Mucosa of descending colon (tissue), 3 donors: ENCODE measurements around the gene ABHD17C. TPM values are rescaled to one million over a fixed set of nuclear protein-coding genes. Genes with fewer than 3 reads are reported as not detected.
A peak's percentile ranks its signal among the peaks of the same experiment; 100 is the strongest.
"Not testable (repeated sequence)": the region's sequence is repeated elsewhere in the genome, so short reads cannot be mapped to it uniquely, and the experiment has no call there.

ENCODE experiments used
- ATAC-seq: fragments of 200-7000 bp; cut with Tn5 transposase; one replicate; pipeline ENCODE4 v1.9.1; 2020; ENCODE audit warnings: mild to moderate bottlenecking, moderate library complexity
- DNase-seq, 3 donors: peaks; one replicate each; pipeline ENCODE4 v3.0.0-alpha.2; 2020
- H3K36me3 ChIP-seq: fragments of 200-600 bp; one replicate; pipeline ENCODE4 v1.8.0; 2021; ENCODE audit warnings: low read depth, mild to moderate bottlenecking
- H3K4me1 ChIP-seq: fragments of 200-600 bp; one replicate; pipeline ENCODE4 v1.8.0; 2021; ENCODE audit warnings: low read depth, mild to moderate bottlenecking
- H3K4me3 ChIP-seq: fragments of 200-600 bp; one replicate; pipeline ENCODE4 v1.8.0; 2021; ENCODE audit warnings: mild to moderate bottlenecking
- H3K9me3 ChIP-seq: fragments of 200-600 bp; one replicate; pipeline ENCODE4 v1.8.0; 2021; ENCODE audit warnings: mild to moderate bottlenecking
- CTCF ChIP-seq: fragments of 200-600 bp; IDR thresholded peaks from one replicate; pipeline ENCODE4 v1.8.0; 2022; ENCODE audit warnings: antibody characterized with exemption, mild to moderate bottlenecking
- intact Hi-C, 2 donors: fragments of 100-400 bp; cut with DNase I in 1 of 2; cut with micrococcal nuclease in 1 of 2; formaldehyde crosslinking; loops; one replicate each; pipeline versions ENCODE4 v1.11.0 to v1.11.1; 2022; cut with DNase I, micrococcal nuclease
- long read RNA-seq, 2 donors: library from polyadenylated mRNA; unstranded; transcript quantifications; one replicate each; pipeline ENCODE4 v2.0.0, GENCODE V29; 2019 to 2021
- total RNA-seq, 3 donors: library from RNA; stranded (reverse); fragmentation: NEBNext Ultra II Directional in 2 of 3; extraction: Animal tissue kit (Norgen Biotek cat#: 25700) in 2 of 3; gene quantifications; one replicate each; pipeline versions ENCODE4 v1.2.1 to v1.2.4, GENCODE V29; 2021 to 2023
- donor health status: DM: no; HTN: no; CAD: no; lungs with moderate emphysema.
- donor health status: DM: no; HTN: no; CAD: no.
- donor health status: DM: no; HTN: yes; CAD: no.

The ABHD17C gene
- total RNA-seq, result 100 to 1,000 TPM in 2 of 3 donors, 10 to 100 TPM in 1; 84.4 to 192 (median 157) TPM
- long read RNA-seq, donor 1, transcript ABHD17C-201 (3 exons, 2,368 nt), result major isoform, 371 of 387 reads
- long read RNA-seq, donor 1, partial matches to known transcripts, result 3 of 387 reads
- long read RNA-seq, donor 1, other reads (novel, unspliced or antisense), result 13 of 387 reads
- long read RNA-seq, donor 2, partial matches to known transcripts, result 2 of 7 reads
- long read RNA-seq, donor 2, other reads (novel, unspliced or antisense), result 3 of 7 reads

DNA sequence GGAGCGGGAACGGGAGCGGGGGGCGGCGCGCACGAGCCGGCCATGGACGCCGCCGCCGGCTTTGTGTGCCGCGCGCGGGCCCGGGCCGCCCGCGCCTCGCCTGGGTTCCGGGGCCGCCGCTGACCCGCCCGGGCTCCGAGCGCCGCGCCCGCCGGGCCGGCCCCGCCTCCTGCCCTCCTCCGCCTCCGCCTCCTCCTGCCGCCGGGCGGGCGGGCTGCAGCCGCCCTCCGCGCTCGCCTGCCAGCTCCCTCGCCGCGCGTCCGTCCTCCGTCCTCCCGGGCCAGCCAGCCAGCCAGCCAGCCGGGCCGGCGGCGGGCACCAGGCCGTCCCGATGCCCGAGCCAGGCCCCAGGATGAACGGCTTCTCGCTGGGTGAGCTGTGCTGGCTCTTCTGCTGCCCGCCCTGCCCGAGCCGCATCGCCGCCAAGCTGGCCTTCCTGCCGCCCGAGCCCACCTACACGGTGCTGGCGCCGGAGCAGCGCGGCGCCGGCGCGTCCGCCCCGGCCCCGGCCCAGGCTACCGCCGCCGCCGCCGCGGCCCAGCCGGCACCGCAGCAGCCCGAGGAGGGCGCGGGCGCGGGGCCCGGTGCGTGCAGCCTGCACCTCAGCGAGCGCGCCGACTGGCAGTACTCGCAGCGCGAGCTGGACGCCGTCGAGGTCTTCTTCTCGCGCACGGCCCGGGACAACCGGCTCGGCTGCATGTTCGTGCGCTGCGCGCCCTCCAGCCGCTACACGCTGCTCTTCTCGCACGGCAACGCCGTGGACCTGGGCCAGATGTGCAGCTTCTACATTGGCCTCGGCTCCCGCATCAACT, at the start of gene ABHD17C:
Gene ABHD17C, plus strand, starts transcription at position 212 of the 812 bp plus-strand sequence. Its CDS starts 120 bp downstream, at position 332.
- DNase-seq, result peak; percentile 76 to 87 (median 81)
- intact Hi-C loops, result no loop called here
- Histone ChIP-seq H3K36me3 (no peaks in the 10 kb centered on the region), H3K9me3 (no peaks in the 10 kb centered on the region), H3K4me1 (peaks cover 8% of the 10 kb centered on the region), H3K4me3 (peak within 1 kb of the TSS; percentile 60)
- TF ChIP-seq CTCF, result no peak
- peak; percentile 79 for ATAC-seq

DNA sequence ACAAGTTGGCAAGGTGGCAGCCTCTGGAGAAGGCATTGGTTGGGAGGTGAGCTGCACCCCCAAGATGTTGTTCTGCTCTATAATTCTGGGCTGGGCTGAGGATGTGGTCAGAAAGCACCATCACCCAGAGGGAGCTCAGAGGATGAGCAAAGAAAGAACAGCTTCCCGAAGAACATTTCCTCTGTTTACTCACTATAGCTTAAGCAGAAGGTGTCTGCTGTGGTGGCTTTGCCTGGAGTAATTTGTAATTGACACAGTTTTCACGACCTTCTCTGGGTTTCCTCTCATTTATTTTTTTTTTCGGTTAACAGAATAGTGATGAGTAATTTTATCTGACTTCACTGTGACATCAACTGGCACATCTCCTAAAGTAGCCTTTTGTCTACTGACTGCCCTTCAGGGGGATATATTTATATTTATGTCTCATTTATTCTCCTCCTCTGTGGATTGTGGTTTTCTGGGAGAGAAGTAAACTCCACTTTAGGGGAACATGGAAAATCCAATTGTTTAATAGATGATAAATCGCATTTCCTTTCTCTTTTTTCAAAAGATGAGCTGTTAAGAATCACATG, 49.5 kb upstream of the ABHD17C start:
- peaks cover 5% of the 10 kb centered on the region for H3K9me3 ChIP-seq
- intact Hi-C loops, result no loop called here

DNA sequence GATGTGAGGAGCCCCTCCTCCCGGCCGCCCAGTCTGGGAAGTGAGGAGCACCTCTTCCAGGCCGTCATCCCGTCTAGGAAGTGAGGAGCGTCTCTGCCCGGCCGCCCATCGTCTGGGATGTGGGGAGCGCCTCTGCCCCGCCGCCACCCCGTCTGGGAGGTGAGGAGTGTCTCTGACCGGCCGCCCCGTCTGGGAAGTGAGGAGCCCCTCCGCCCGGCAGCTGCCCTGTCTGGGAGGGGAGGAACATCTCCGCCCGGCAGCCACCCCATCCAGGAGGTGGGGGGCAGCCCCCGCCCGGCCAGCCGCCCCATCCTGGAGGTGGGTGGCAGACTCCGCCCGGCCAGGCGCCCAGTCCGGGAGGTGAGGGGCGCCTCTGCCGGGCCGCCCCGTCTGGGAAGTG, 47.7 kb upstream of the ABHD17C start:
- DNase-seq, ATAC-seq, intact Hi-C loops, H3K4me1 ChIP-seq, H3K9me3 ChIP-seq, H3K36me3 ChIP-seq, H3K4me3 ChIP-seq: not testable (repeated sequence)

More for the DNA sequence above, 49.5 kb upstream of the ABHD17C start:
- ATAC-seq (no peak), DNase-seq (no peak)
- no peak for TF ChIP-seq CTCF
- Histone ChIP-seq H3K4me1 (no peaks in the 10 kb centered on the region), H3K4me3 (no peak overlapping the region), H3K36me3 (no peaks in the 10 kb centered on the region)

DNA sequence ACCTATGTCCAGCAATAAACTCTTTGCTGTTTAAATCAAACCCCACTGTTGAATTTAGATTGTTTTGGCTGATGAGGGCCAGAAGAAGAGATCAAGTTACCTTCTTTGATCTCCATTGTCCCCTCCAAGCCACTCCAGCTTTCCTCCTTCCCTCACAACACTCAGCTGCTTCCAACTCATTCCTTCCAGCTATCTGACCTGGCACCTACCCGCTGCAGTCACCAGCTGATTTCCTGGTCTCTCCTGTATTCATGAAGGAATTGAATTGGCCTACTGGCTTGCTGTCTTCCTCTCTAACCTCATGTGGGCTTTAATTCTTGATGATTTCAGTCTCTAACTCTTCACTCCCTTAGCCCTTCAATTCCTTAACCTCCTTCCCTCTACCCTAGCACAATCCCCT, 40.8 kb upstream of the ABHD17C start:
- Histone ChIP-seq H3K9me3 (peaks cover 5% of the 10 kb centered on the region), H3K4me1 (no peaks in the 10 kb centered on the region), H3K36me3 (no peaks in the 10 kb centered on the region), H3K4me3 (no peak overlapping the region)
- no peak for TF ChIP-seq CTCF
- ATAC-seq (no peak), DNase-seq (no peak)
- intact Hi-C loops, result no loop called here

GRCh38 chr15:80659375-80659774, 35.7 kb upstream of the ABHD17C start:
- no peaks in the 10 kb centered on the region for H3K9me3 ChIP-seq
- TF ChIP-seq CTCF, result no peak
- DNase-seq (no peak), ATAC-seq (peak; percentile 78)
- no peak overlapping the region for H3K4me3 ChIP-seq
- no peaks in the 10 kb centered on the region for H3K4me1 ChIP-seq
- intact Hi-C loops, result no loop called here
- H3K36me3 ChIP-seq, result no peaks in the 10 kb centered on the region

DNA sequence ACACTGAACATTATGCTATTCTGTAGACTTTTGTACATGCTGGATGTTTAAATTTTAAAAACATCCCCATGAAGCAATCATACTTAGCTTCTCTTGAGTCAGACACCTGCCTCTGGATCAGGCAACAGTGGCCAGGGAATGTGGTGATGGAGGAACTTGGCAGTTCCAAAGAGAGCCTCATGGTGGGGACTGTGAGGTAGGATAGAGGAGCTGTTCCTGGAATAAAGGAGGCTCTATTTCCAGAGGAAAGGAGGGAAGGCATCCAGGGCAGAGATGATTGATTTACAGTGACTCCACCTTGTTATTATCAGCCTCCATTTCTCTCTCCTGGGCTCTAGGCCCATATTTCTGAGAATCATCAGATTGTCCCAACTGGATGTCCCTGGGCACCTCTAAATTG, 35.0 kb upstream of the ABHD17C start:
- no peaks in the 10 kb centered on the region for H3K4me1 ChIP-seq
- peak in 2 of 3 donors; percentile 44 to 80 for DNase-seq
- ATAC-seq, result peak; percentile 80
- no peak for TF ChIP-seq CTCF
- no peak overlapping the region for H3K4me3 ChIP-seq
- intact Hi-C loops, result no loop called here
- no peaks in the 10 kb centered on the region for H3K9me3 ChIP-seq
- H3K36me3 ChIP-seq, result no peaks in the 10 kb centered on the region
